Naive thymus-derived CD4-positive, alpha-beta T cell (primary cell): ENCODE data around the gene TMEM273. TPM values are rescaled to one million over a fixed set of nuclear protein-coding genes. Genes with fewer than 3 reads are reported as not detected.

Experiments used
- ATAC-seq: fragments of 150-1000 bp; cut with Tn5 transposase; 2 replicates; pipeline ENCODE4 v1.10.0; 2021; ENCODE audit warnings: mild to moderate bottlenecking, moderate library complexity
- CTCF ChIA-PET: fragments of 350-600 bp; sonication (Branson Sonifier 250); formaldehyde crosslinking; loops from one replicate; lab custom pipeline; 2021; ENCODE audit warnings: antibody characterized with exemption; lab: Charles Lee
- POLR2A ChIA-PET: fragments of 350-600 bp; sonication (Branson Sonifier 250); formaldehyde crosslinking; loops from one replicate; lab custom pipeline; 2021; ENCODE audit warnings: antibody characterized with exemption, inconsistent platforms; lab: Charles Lee
- DNase-seq, 9 donors: peaks; one replicate each; pipeline versions ENCODE4 v3.0.0 to v3.0.0-alpha.2; 2020 to 2022; ENCODE audit warnings: mixed read lengths in 1 of 9
- H3K27ac ChIP-seq: one replicate; pipeline ENCODE4 v1.7.0; 2013; ENCODE audit warnings: mild to moderate bottlenecking, low read depth, low read length, moderate library complexity
- H3K27me3 ChIP-seq, 2 donors: one replicate each; pipeline ENCODE4 v1.7.0; 2013; ENCODE audit warnings: low read length in 2 of 2, mild to moderate bottlenecking in 2 of 2, moderate library complexity in 2 of 2; ENCODE audit not compliant: control insufficient read depth in 2 of 2, insufficient read depth in 2 of 2
- H3K36me3 ChIP-seq, 3 experiments: 1 replicate in 2 of 3; 2 replicates in 1 of 3; pipeline ENCODE4 v1.7.0; 2013; ENCODE audit warnings: low read length in 3 of 3, mild to moderate bottlenecking in 3 of 3, moderate library complexity in 1 of 3; ENCODE audit not compliant: insufficient read depth in 3 of 3, control insufficient read depth in 2 of 3
- H3K4me1 ChIP-seq, 2 donors: one replicate each; pipeline ENCODE4 v1.7.0; 2013; ENCODE audit warnings: low read length in 2 of 2, mild to moderate bottlenecking in 2 of 2, moderate library complexity in 1 of 2; ENCODE audit not compliant: control insufficient read depth in 2 of 2, insufficient read depth in 2 of 2
- H3K4me3 ChIP-seq: 2 replicates; pipeline ENCODE4 v1.7.0; 2013; ENCODE audit warnings: mild to moderate bottlenecking, low read length
- H3K9me3 ChIP-seq, 3 experiments: 1 replicate in 2 of 3; 2 replicates in 1 of 3; pipeline ENCODE4 v1.7.0; 2013; ENCODE audit warnings: low read length in 3 of 3; ENCODE audit not compliant: control insufficient read depth in 2 of 3
- H3K27ac Mint-ChIP-seq, 9 donors: one replicate each; pipeline ENCODE4 v1.8.0; 2020 to 2022; ENCODE audit warnings: mixed read lengths in 9 of 9, mild to moderate bottlenecking in 8 of 9, moderate library complexity in 5 of 9, inconsistent platforms in 2 of 9
- H3K27me3 Mint-ChIP-seq, 5 donors: one replicate each; pipeline ENCODE4 v1.8.0; 2021 to 2022; ENCODE audit warnings: mixed read lengths in 5 of 5, mild to moderate bottlenecking in 1 of 5
- H3K36me3 Mint-ChIP-seq, 5 donors: one replicate each; pipeline ENCODE4 v1.8.0; 2020 to 2022; ENCODE audit warnings: mixed read lengths in 5 of 5, mild to moderate bottlenecking in 3 of 5, inconsistent platforms in 1 of 5
- H3K4me1 Mint-ChIP-seq, 7 donors: one replicate each; pipeline ENCODE4 v1.8.0; 2020 to 2022; ENCODE audit warnings: mixed read lengths in 7 of 7, mild to moderate bottlenecking in 3 of 7, inconsistent platforms in 1 of 7
- H3K4me3 Mint-ChIP-seq, 10 donors: one replicate each; pipeline ENCODE4 v1.8.0; 2020 to 2022; ENCODE audit warnings: mild to moderate bottlenecking in 10 of 10, mixed read lengths in 10 of 10, moderate library complexity in 6 of 10, inconsistent platforms in 2 of 10
- H3K9me3 Mint-ChIP-seq, 11 donors: one replicate each; pipeline ENCODE4 v1.8.0; 2020 to 2022; ENCODE audit warnings: mixed read lengths in 11 of 11, mild to moderate bottlenecking in 4 of 11, inconsistent platforms in 1 of 11, moderate library complexity in 1 of 11
- intact Hi-C, 2 donors: fragments of 100-400 bp; cut with micrococcal nuclease; formaldehyde crosslinking; loops; one replicate each; pipeline ENCODE4 v1.15.1; 2023
- polyA plus RNA-seq, 2 donors: library from polyadenylated mRNA; unstranded; fragments of 300-500 nt; fragmentation: Illumina TruSeq; gene quantifications; one replicate each; pipeline ENCODE4 v1.2.3, GENCODE V29; 2021
- total RNA-seq, 6 experiments: library from RNA in 5 of 6; stranded (reverse) in 5 of 6; gene quantifications; 1 replicate in 5 of 6; 2 replicates in 1 of 6; pipeline ENCODE4 v1.2.3 and lab custom pipeline; 2021 to 2026

The TMEM273 gene
- total and polyA plus RNA-seq, 7 experiments from 2014 or later = 0.26 to 20.2 (median 1.8) TPM; not detected in 1

GRCh38 chr10:49178489-49179471 lies 9.4 kb downstream of the TMEM273 start:
- Histone ChIP-seq H3K4me3 (no peak overlapping the region), H3K36me3 (no peaks in the 10 kb centered on the region), H3K27me3 (no peaks in the 10 kb centered on the region), H3K4me1 (no peaks in the 10 kb centered on the region), H3K9me3 (no peaks in the 10 kb centered on the region), H3K27ac (no peak overlapping the region)
- H3K27me3 Mint-ChIP-seq = peaks cover 0 to 34% (median 12%) of the 10 kb centered on the region in 5 donors
- DNase-seq = no peak
- no peaks in the 10 kb centered on the region for H3K9me3 Mint-ChIP-seq
- CTCF ChIA-PET = no interaction called here
- H3K4me1 Mint-ChIP-seq = peaks cover 0 to 71% (median 4%) of the 10 kb centered on the region in 7 donors
- H3K4me3 Mint-ChIP-seq = no peak overlapping the region
- peak overlapping the region in 1 of 9 donors; percentile 99 for H3K27ac Mint-ChIP-seq
- peaks cover 0 to 15% (median 0%) of the 10 kb centered on the region in 5 donors for H3K36me3 Mint-ChIP-seq
- intact Hi-C loops = no loop called here
- ATAC-seq = no peak
- POLR2A ChIA-PET = no interaction called here

GRCh38 chr10:49177391-49178355 lies 10.5 kb downstream of the TMEM273 start:
- Histone ChIP-seq H3K4me3 (no peak overlapping the region), H3K36me3 (no peaks in the 10 kb centered on the region), H3K9me3 (no peaks in the 10 kb centered on the region), H3K4me1 (no peaks in the 10 kb centered on the region), H3K27me3 (no peaks in the 10 kb centered on the region), H3K27ac (no peak overlapping the region)
- ATAC-seq (peak; percentile 89), DNase-seq (peak in 1 of 9 donors; percentile 74)
- Mint-ChIP-seq H3K4me1 (peaks cover 0 to 61% (median 0%) of the 10 kb centered on the region in 7 donors), H3K27me3 (peaks cover 0 to 34% (median 12%) of the 10 kb centered on the region in 5 donors), H3K4me3 (peak overlapping the region in 1 of 10 donors; percentile 76), H3K36me3 (peaks cover 0 to 15% (median 0%) of the 10 kb centered on the region in 5 donors), H3K27ac (peak overlapping the region in 1 of 9 donors; percentile 99), H3K9me3 (no peaks in the 10 kb centered on the region)
- POLR2A ChIA-PET = no interaction called here
- CTCF ChIA-PET = no interaction called here
- intact Hi-C loops = no loop called here

- Mint-ChIP-seq H3K4me3 (peak overlapping the region in 1 of 10 donors; percentile 76), H3K9me3 (no peaks in the 10 kb centered on the region), H3K36me3 (peaks cover 0 to 12% (median 0%) of the 10 kb centered on the region in 5 donors), H3K27me3 (peaks cover 0 to 34% (median 12%) of the 10 kb centered on the region in 5 donors), H3K27ac (peak overlapping the region in 1 of 9 donors; percentile 99), H3K4me1 (peaks cover 0 to 57% (median 0%) of the 10 kb centered on the region in 7 donors)
- ChIA-PET CTCF (no interaction called here), POLR2A (no interaction called here)
- no peak for DNase-seq
- ATAC-seq = no peak
- Histone ChIP-seq H3K27me3 (no peaks in the 10 kb centered on the region), H3K36me3 (no peaks in the 10 kb centered on the region), H3K4me1 (no peaks in the 10 kb centered on the region), H3K27ac (no peak overlapping the region), H3K4me3 (no peak overlapping the region), H3K9me3 (no peaks in the 10 kb centered on the region)
- intact Hi-C loops = no loop called here
Measured at GRCh38 chr10:49176310-49177268, 11.6 kb downstream of the TMEM273 start.

GRCh38 chr10:49175587-49176309 lies 12.4 kb downstream of the TMEM273 start:
- Mint-ChIP-seq H3K27me3 (peaks cover 0 to 29% (median 7%) of the 10 kb centered on the region in 5 donors), H3K36me3 (peaks cover 0 to 12% (median 0%) of the 10 kb centered on the region in 5 donors), H3K4me3 (no peak overlapping the region), H3K4me1 (peaks cover 0 to 50% (median 0%) of the 10 kb centered on the region in 7 donors), H3K9me3 (no peaks in the 10 kb centered on the region), H3K27ac (peak overlapping the region in 1 of 9 donors; percentile 99)
- Histone ChIP-seq H3K27me3 (no peaks in the 10 kb centered on the region), H3K4me1 (no peaks in the 10 kb centered on the region), H3K4me3 (no peak overlapping the region), H3K27ac (no peak overlapping the region), H3K9me3 (no peaks in the 10 kb centered on the region), H3K36me3 (no peaks in the 10 kb centered on the region)
- ChIA-PET CTCF (no interaction called here), POLR2A (no interaction called here)
- DNase-seq (no peak), ATAC-seq (no peak)
- intact Hi-C loops = no loop called here

- no peaks in the 10 kb centered on the region for H3K36me3 ChIP-seq
- H3K9me3 ChIP-seq = no peaks in the 10 kb centered on the region
- Mint-ChIP-seq H3K9me3 (no peaks in the 10 kb centered on the region), H3K36me3 (peaks cover 0 to 9% (median 0%) of the 10 kb centered on the region in 5 donors), H3K4me3 (peak overlapping the region in 1 of 10 donors; percentile 23), H3K4me1 (peaks cover 0 to 43% (median 0%) of the 10 kb centered on the region in 7 donors), H3K27ac (peak overlapping the region in 1 of 9 donors; percentile 70), H3K27me3 (peaks cover 0 to 23% (median 5%) of the 10 kb centered on the region in 5 donors)
- DNase-seq (no peak), ATAC-seq (no peak)
- no peak overlapping the region for H3K27ac ChIP-seq
- no peaks in the 10 kb centered on the region for H3K4me1 ChIP-seq
- ChIA-PET POLR2A (no interaction called here), CTCF (no interaction called here)
- intact Hi-C loops = no loop called here
- H3K27me3 ChIP-seq = no peaks in the 10 kb centered on the region
- no peak overlapping the region for H3K4me3 ChIP-seq
Measured at GRCh38 chr10:49174926-49175500, 13.2 kb downstream of the TMEM273 start.
